ENCODE results near the gene ARHGAP27.
"Not testable (repeated sequence)": the region's sequence is repeated elsewhere in the genome, so short reads cannot be mapped to it uniquely, and the experiment has no call there.

The ARHGAP27 gene

DNA sequence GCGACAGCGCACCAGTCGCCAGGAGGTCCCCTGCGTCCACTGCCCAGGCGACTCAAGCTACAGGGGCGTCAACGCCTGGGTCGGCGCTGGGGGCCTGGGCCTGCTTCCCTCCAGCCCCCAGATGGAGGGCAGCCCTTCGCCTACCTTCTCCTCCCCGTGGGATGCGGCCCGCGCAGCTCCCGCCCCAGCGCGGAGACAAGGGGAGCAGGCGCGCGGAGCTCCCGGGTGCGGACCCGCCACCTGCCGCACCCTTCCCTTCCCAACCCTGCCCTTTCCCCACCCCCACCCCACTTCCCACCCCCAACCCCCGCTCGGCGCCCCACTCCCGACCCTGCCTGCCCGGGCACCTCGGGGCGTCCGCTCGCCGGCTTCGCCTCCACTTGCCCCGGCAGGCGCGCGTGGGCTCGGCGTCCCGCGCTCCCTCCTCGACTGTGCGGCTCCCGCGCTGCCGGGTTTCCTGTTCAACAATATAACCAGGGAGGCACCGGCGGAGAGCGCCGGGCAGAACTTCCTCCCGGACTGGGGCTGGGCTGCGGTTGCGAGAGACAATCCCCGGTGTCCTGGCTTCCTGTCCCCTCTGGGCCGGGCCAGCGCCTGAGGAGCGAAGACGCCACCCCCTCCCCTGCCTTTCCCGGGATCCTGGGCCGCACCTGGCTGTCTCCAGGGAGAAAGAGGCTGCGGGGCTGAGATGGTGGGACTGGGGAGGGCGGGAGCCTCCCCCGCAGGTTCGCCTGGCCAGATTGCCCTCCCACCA, at the start of gene ARHGAP27:
ARHGAP27 (minus strand) TSS at position 466 of the 754 bp plus-strand sequence. CDS start 2,591 bp downstream, outside the sequence.
- no peaks in the 10 kb centered on the region for H3K9me3 Mint-ChIP-seq
- no peak for DNase-seq (ENCODE audit: low spot score in 2 of 2)
- peaks cover 28% of the 10 kb centered on the region for H3K4me1 Mint-ChIP-seq
- peak within 1 kb of the TSS; percentile 52 for H3K27ac Mint-ChIP-seq
- H3K4me3 Mint-ChIP-seq = peak within 1 kb of the TSS; percentile 85
- peaks cover 21% of the 10 kb centered on the region for H3K36me3 Mint-ChIP-seq
- peak; percentile 14 for ATAC-seq

DNA sequence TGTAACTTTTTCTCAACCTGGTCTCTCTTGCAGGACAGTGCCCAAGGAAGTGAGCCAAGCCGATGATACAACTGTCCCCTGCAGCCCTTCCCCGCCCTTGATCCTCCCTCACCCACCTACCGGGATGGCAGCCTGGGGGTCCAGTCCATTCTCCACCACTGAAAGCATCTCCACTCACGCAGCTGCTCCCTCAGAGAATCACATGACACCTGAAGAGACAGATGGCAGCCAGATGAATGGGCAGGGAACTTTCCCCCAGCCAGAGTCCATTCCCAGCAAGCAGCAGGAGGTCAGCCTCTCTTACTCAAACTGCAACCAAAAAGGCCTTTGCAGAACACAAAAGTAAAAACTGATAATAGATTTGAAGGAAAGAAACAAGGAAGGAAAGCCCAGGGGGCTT, 49.6 kb upstream of the ARHGAP27 start:
- H3K4me3 Mint-ChIP-seq; H3K27ac Mint-ChIP-seq; DNase-seq (ENCODE audit: low spot score in 2 of 2); ATAC-seq; H3K9me3 Mint-ChIP-seq: not testable (repeated sequence)
- H3K36me3 Mint-ChIP-seq = peaks cover 22% of the 10 kb centered on the region
- peaks cover 16% of the 10 kb centered on the region for H3K4me1 Mint-ChIP-seq

- H3K9me3 Mint-ChIP-seq; H3K4me3 Mint-ChIP-seq; H3K4me1 Mint-ChIP-seq; ATAC-seq; H3K27ac Mint-ChIP-seq; DNase-seq (ENCODE audit: low spot score in 2 of 2): not testable (repeated sequence)
- peaks cover 57% of the 10 kb centered on the region for H3K36me3 Mint-ChIP-seq
These were observed 42.8 kb upstream of the ARHGAP27 start for GRCh38 chr17:45475436-45475835.

DNA sequence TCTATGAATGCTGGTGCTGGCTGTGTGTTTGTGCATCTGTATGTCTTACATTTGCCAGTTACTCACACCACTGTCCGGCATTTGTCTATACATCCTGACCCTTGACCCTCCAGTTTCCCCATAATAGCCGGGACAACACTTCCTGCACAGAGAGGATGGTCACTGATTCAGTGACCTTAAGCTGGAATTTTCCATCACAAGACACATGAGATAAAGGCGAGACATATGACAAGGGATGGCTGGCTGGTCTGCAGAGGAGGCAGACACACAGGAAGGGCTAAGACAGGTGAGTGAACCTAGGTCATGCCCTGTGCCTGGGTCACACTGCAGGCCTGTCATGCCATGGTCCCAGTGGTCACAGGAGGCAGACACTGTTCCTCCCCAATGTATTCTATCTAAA, 39.6 kb upstream of the ARHGAP27 start:
- not testable (repeated sequence) for H3K27ac Mint-ChIP-seq; H3K4me1 Mint-ChIP-seq; ATAC-seq; H3K9me3 Mint-ChIP-seq; H3K4me3 Mint-ChIP-seq; DNase-seq (ENCODE audit: low spot score in 2 of 2)
- peaks cover 46% of the 10 kb centered on the region for H3K36me3 Mint-ChIP-seq

- DNase-seq (ENCODE audit: low spot score in 2 of 2); H3K4me3 Mint-ChIP-seq; H3K9me3 Mint-ChIP-seq; H3K4me1 Mint-ChIP-seq; H3K27ac Mint-ChIP-seq: not testable (repeated sequence)
- ATAC-seq = peak; percentile 19
- H3K36me3 Mint-ChIP-seq = peaks cover 28% of the 10 kb centered on the region
These were observed 36.5 kb upstream of the ARHGAP27 start for GRCh38 chr17:45469204-45469563.

- not testable (repeated sequence) for H3K27ac Mint-ChIP-seq; H3K4me1 Mint-ChIP-seq; DNase-seq (ENCODE audit: low spot score in 2 of 2); H3K9me3 Mint-ChIP-seq; ATAC-seq; H3K4me3 Mint-ChIP-seq
- peaks cover 22% of the 10 kb centered on the region for H3K36me3 Mint-ChIP-seq
These were observed 35.9 kb upstream of the ARHGAP27 start for GRCh38 chr17:45468293-45469203.

DNA sequence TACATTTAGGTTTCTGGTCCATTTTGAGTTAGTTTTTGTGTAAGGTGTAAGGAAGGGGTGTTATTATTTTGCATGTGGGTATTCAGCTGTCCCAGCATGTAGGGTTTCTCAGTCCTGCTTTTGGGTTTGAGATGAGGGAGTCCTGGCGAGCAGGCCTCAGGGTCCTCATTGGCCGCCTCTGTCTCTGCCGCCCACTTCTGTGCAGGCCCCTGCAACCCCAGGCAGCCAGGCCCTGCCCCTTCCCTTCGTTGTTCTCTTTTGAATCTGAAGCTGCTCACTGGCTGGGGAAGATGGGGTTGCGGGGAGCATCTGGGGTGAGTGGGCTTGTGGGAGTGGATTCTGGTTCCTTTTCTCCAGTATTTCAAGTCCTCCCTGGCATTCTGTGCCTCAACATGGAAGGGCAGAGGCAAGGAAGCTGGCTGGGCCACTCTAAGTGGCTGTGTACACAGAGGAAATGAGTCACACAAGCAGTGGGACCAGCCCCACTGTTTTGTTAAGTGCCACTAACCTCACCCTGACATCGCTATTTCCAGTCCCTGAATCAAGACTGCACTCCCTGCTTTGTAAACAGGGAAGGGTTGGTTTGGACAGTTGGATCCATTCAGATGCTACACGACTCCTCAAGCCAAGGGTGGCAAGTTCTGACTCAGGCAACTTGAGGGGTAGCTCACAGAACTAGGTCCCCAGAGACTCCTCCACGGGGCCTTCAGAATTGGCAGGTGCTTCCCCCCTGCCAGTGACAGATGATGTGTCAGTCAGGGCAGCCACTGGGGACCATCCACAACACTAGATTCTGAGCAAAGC, 29.1 kb upstream of the ARHGAP27 start:
- peak overlapping the region; percentile 85 for H3K27ac Mint-ChIP-seq

DNA sequence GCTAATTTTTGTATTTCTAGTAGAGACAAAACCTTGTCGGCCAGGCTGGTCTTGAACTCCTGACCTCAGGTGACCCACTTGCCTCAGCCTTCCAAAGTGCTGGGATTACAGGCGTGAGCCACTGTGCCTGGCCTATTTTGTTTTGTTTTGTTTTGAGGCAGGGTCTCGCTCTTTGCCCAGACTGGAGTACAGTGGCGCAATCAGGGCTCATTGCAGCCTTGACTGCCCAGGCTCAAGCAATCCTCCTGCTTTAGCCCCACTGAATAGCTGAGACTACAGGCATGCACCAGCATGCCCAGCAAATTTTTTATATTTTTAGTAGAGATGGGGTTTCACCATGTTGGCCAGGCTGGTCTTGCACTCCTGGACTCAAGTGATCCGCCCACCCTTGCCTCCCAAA, 27.8 kb upstream of the ARHGAP27 start:
- not testable (repeated sequence) for H3K27ac Mint-ChIP-seq; DNase-seq (ENCODE audit: low spot score in 2 of 2); H3K9me3 Mint-ChIP-seq; H3K4me3 Mint-ChIP-seq; H3K4me1 Mint-ChIP-seq; ATAC-seq
- peaks cover 33% of the 10 kb centered on the region for H3K36me3 Mint-ChIP-seq

More for the DNA sequence above, 29.1 kb upstream of the ARHGAP27 start:
- peak; percentile 98 for ATAC-seq
- not testable (repeated sequence) for H3K9me3 Mint-ChIP-seq, H3K4me1 Mint-ChIP-seq
- peaks cover 30% of the 10 kb centered on the region for H3K36me3 Mint-ChIP-seq
- DNase-seq (ENCODE audit: low spot score in 2 of 2) = peak; percentile 15 to 62
- peak overlapping the region; percentile 43 for H3K4me3 Mint-ChIP-seq

- not testable (repeated sequence) for ATAC-seq
These were observed 21.7 kb upstream of the ARHGAP27 start for GRCh38 chr17:45454341-45454740.

DNA sequence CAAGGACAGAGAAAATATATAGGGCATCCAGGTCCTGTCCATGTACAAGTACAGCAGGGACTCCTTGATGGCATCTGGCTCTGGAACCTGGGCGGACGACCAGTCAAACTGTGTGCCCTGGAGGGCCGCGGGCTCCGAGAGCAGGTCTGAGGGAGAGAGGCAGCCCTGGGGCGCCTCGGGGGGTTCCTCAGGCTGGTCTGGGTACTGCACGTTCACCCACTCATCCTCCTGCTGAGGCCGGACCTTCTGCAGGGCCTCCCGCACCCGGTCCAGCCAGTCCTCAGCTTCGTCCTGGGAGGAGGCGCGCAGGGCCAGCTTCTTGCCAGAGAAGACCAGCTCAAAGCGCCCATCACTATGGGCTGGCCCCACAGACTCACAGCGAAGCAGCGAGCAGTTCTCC, 21.1 kb upstream of the ARHGAP27 start:
- not testable (repeated sequence) for H3K4me3 Mint-ChIP-seq; DNase-seq (ENCODE audit: low spot score in 2 of 2); H3K9me3 Mint-ChIP-seq; H3K27ac Mint-ChIP-seq
- peaks cover 44% of the 10 kb centered on the region for H3K36me3 Mint-ChIP-seq
- ATAC-seq = peak; percentile 48
- peaks cover 12% of the 10 kb centered on the region for H3K4me1 Mint-ChIP-seq

More at GRCh38 chr17:45454341-45454740, 21.7 kb upstream of the ARHGAP27 start:
- Mint-ChIP-seq H3K4me1 (peaks cover 11% of the 10 kb centered on the region), H3K27ac (peak overlapping the region; percentile 86), H3K36me3 (peaks cover 45% of the 10 kb centered on the region)
- H3K9me3 Mint-ChIP-seq; H3K4me3 Mint-ChIP-seq; DNase-seq (ENCODE audit: low spot score in 2 of 2): not testable (repeated sequence)

DNA sequence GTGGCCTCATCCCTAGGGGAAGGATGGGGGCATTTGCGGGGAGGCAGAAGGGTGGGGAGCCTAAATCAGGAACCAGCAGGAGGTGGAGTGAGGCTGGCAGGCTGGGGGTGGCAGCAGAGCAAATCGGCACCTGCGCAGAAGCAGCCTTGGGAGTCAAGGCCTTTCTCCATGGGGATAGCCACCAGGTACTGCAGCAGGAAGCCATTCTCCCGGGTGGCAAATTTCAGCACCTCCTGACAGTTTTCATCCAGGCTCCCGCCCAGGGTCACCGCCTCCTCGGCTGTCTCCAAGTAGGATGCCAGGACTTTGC, 20.5 kb upstream of the ARHGAP27 start:
- H3K4me3 Mint-ChIP-seq; H3K9me3 Mint-ChIP-seq; DNase-seq (ENCODE audit: low spot score in 2 of 2); ATAC-seq: not testable (repeated sequence)
- peaks cover 40% of the 10 kb centered on the region for H3K36me3 Mint-ChIP-seq
- H3K27ac Mint-ChIP-seq = peak overlapping the region; percentile 26
- peaks cover 12% of the 10 kb centered on the region for H3K4me1 Mint-ChIP-seq

GRCh38 chr17:45452329-45453224, 19.9 kb upstream of the ARHGAP27 start:
- H3K9me3 Mint-ChIP-seq; ATAC-seq; H3K4me3 Mint-ChIP-seq; DNase-seq (ENCODE audit: low spot score in 2 of 2): not testable (repeated sequence)
- Mint-ChIP-seq H3K27ac (peak overlapping the region; percentile 26), H3K36me3 (peaks cover 40% of the 10 kb centered on the region), H3K4me1 (peaks cover 12% of the 10 kb centered on the region)

DNA sequence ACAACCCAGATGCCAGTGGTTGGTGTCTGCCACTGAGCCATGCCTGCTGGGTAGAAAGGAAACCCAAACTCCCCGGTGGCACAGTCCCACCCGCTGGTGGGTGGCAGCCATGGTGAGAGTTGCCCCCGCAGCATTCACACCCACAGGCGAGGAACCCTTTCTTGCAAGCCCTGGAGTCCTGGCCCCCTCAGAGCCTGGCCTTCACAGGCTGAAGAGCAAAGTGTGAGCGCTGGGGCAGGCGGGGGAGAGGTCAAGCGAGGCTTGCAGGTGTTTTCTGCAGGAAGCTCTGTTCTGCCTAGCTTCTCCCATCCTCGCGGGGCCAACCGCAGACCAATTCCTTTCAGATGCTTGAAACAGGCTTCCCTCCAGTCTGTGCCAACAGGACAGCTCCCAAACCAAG, 19.0 kb upstream of the ARHGAP27 start:
- Mint-ChIP-seq H3K4me1 (peaks cover 12% of the 10 kb centered on the region), H3K36me3 (peaks cover 32% of the 10 kb centered on the region)
- not testable (repeated sequence) for H3K9me3 Mint-ChIP-seq; H3K4me3 Mint-ChIP-seq; H3K27ac Mint-ChIP-seq; DNase-seq (ENCODE audit: low spot score in 2 of 2)
- ATAC-seq = peak; percentile 59

DNA sequence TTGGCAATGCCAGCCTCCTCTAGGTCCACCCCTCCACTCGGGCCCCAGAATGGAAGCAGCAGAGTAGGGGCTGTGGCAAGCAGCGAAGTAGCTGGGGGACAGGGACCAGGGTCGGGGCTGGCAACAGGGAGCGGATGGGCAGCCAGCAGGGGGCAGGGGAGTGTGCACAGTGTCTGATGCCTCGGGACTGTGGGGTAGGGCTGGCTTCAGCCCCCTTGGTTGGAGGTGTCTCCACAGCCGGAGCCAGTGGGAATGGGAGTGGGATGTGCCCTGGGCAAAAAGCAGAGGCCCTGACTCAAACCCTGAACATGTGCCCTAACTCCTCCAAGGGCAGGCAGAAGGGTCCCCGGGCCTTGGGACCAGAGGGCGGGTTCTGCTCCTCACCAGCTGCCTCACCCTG, 18.5 kb upstream of the ARHGAP27 start:
- Mint-ChIP-seq H3K9me3 (no peaks in the 10 kb centered on the region), H3K27ac (no peak overlapping the region), H3K4me3 (no peak overlapping the region), H3K4me1 (peaks cover 14% of the 10 kb centered on the region), H3K36me3 (peaks cover 27% of the 10 kb centered on the region)
- no peak for DNase-seq (ENCODE audit: low spot score in 2 of 2)
- ATAC-seq = no peak
